B cell (primary cell): ENCODE data around the gene CARD8. TPM values are rescaled to one million over a fixed set of nuclear protein-coding genes. Genes with fewer than 3 reads are reported as not detected.
"Not testable (repeated sequence)": the region's sequence is repeated elsewhere in the genome, so short reads cannot be mapped to it uniquely, and the experiment has no call there.

ENCODE experiments used
- ATAC-seq: fragments of 200-7000 bp; cut with Tn5 transposase; one replicate; pipeline ENCODE4 v1.10.0; 2021; ENCODE audit warnings: low read depth, mild to moderate bottlenecking, moderate number of reproducible peaks, moderate library complexity
- CTCF ChIA-PET: fragments of 350-600 bp; sonication (Branson Sonifier 250); formaldehyde crosslinking; loops from one replicate; lab custom pipeline; 2021; ENCODE audit warnings: antibody characterized with exemption, inconsistent platforms; lab: Charles Lee
- POLR2A ChIA-PET: fragments of 350-600 bp; sonication (Branson Sonifier 250); formaldehyde crosslinking; loops from one replicate; lab custom pipeline; 2021; ENCODE audit warnings: antibody characterized with exemption; lab: Charles Lee
- DNase-seq: peaks from one replicate; pipeline ENCODE4 v3.0.0; 2013
- H2AFZ ChIP-seq: 2 replicates; pipeline ENCODE4 v1.6.1; 2012; ENCODE audit warnings: mild to moderate bottlenecking, low read depth, low read length; ENCODE audit not compliant: insufficient read depth, poor library complexity, severe bottlenecking
- H3K27ac ChIP-seq, 2 donors: 1 replicate in 1 of 2; 2 replicates in 1 of 2; pipeline ENCODE4 v1.5.1; 2012 to 2013; ENCODE audit warnings: low read length in 2 of 2, mild to moderate bottlenecking in 2 of 2, moderate library complexity in 1 of 2
- H3K27me3 ChIP-seq, 4 experiments: fragments of 200-600 bp in 1 of 4; sonication (generic) in 1 of 4; replicated peaks in 1 of 4; 1 replicate in 2 of 4; 2 replicates in 2 of 4; pipeline versions ENCODE4 v1.6.1 to v1.7.0; 2013 to 2016; ENCODE audit warnings: low read length in 3 of 4, mild to moderate bottlenecking in 2 of 4, mixed read lengths in 1 of 4, moderate library complexity in 1 of 4; ENCODE audit not compliant: insufficient read depth in 4 of 4, control insufficient read depth in 3 of 4; ENCODE audit errors: control extremely low read depth in 1 of 4
- H3K36me3 ChIP-seq, 2 experiments: replicated peaks in 1 of 2; 1 replicate in 1 of 2; 2 replicates in 1 of 2; pipeline versions ENCODE4 v1.6.1 to v1.7.1; 2013; ENCODE audit warnings: low read length in 1 of 2; ENCODE audit not compliant: insufficient read depth in 2 of 2, control insufficient read depth in 1 of 2; ENCODE audit errors: control extremely low read depth in 1 of 2, extremely low read depth in 1 of 2
- H3K4me1 ChIP-seq, 2 donors: fragments of 200-600 bp in 1 of 2; sonication (generic) in 1 of 2; 1 replicate in 1 of 2; 2 replicates in 1 of 2; pipeline versions ENCODE4 v1.5.1 to v1.6.1; 2013 to 2017; ENCODE audit warnings: low read length in 2 of 2; ENCODE audit not compliant: control insufficient read depth in 2 of 2, insufficient read depth in 2 of 2
- H3K4me2 ChIP-seq: replicated peaks from 2 replicates; pipeline ENCODE3; 2012; ENCODE audit warnings: mild to moderate bottlenecking, low read depth, low read length; ENCODE audit not compliant: poor library complexity, severe bottlenecking
- H3K4me3 ChIP-seq, 5 experiments: fragments of 200-600 bp in 1 of 5; sonication (generic) in 1 of 5; 1 replicate in 3 of 5; 2 replicates in 2 of 5; pipeline versions ENCODE4 v1.5.1 to v1.7.0; 2011 to 2016; ENCODE audit warnings: low read length in 4 of 5, mild to moderate bottlenecking in 4 of 5, low read depth in 2 of 5, control low read depth in 1 of 5, moderate library complexity in 1 of 5; ENCODE audit not compliant: insufficient read depth in 1 of 5; ENCODE audit errors: control extremely low read depth in 1 of 5, extremely low read depth in 1 of 5
- H3K79me2 ChIP-seq: fragments of 200-600 bp; sonication (generic); one replicate; pipeline ENCODE4 v1.6.0; 2016; ENCODE audit warnings: low read length; ENCODE audit not compliant: control insufficient read depth, insufficient read depth
- H3K9ac ChIP-seq: fragments of 200-600 bp; sonication (generic); 2 replicates; pipeline ENCODE4 v1.6.1; 2017; ENCODE audit warnings: mild to moderate bottlenecking, low read length, moderate library complexity
- H3K9me3 ChIP-seq, 3 donors: one replicate each; pipeline versions ENCODE4 v1.6.1 to v1.7.1; 2013; ENCODE audit warnings: low read length in 2 of 3; ENCODE audit not compliant: control insufficient read depth in 2 of 3, insufficient read depth in 1 of 3; ENCODE audit errors: control extremely low read depth in 1 of 3
- H4K20me1 ChIP-seq: 2 replicates; pipeline ENCODE4 v1.6.0; 2012; ENCODE audit warnings: mild to moderate bottlenecking, low read length; ENCODE audit not compliant: insufficient read depth, control insufficient read depth, poor library complexity, severe bottlenecking
- H3K27ac Mint-ChIP-seq: one replicate; pipeline ENCODE4 v1.8.0; 2021; ENCODE audit warnings: mixed read lengths
- H3K27me3 Mint-ChIP-seq: one replicate; pipeline ENCODE4 v1.8.0; 2021; ENCODE audit warnings: mixed read lengths
- H3K4me1 Mint-ChIP-seq: one replicate; pipeline ENCODE4 v1.8.0; 2021; ENCODE audit warnings: mixed read lengths
- H3K4me3 Mint-ChIP-seq: one replicate; pipeline ENCODE4 v1.8.0; 2021; ENCODE audit warnings: mixed read lengths
- H3K9me3 Mint-ChIP-seq: one replicate; pipeline ENCODE4 v1.8.0; 2022; ENCODE audit warnings: mixed read lengths; ENCODE audit not compliant: insufficient read depth
- CTCF ChIP-seq: fragments of 200-600 bp; IDR thresholded peaks from one replicate; pipeline ENCODE4 v1.8.0; 2022; ENCODE audit warnings: antibody characterized with exemption, mild to moderate bottlenecking
- EZH2 ChIP-seq: IDR thresholded peaks from 2 replicates; pipeline ENCODE4 v1.6.1; 2012; ENCODE audit warnings: borderline replicate concordance, low read depth, mild to moderate bottlenecking, moderate library complexity, low read length; ENCODE audit not compliant: insufficient read depth, poor library complexity, severe bottlenecking
- WGBS: methylation state at CpG from one replicate; pipeline ENCODE4 v1.1.5; 2013; ENCODE audit warnings: missing lambda C conversion rate; ENCODE audit not compliant: insufficient coverage; 5-methylcytosine and 5-hydroxymethylcytosine counted together
- intact Hi-C: fragments of 100-400 bp; cut with micrococcal nuclease; formaldehyde crosslinking; loops from one replicate; pipeline ENCODE4 v1.10.0; 2022
- polyA plus RNA-seq: library from polyadenylated mRNA; depleted of rRNA; stranded (reverse); fragments of >200 nt; gene quantifications from 2 replicates; pipeline ENCODE4 v1.2.3, GENCODE V29; 2012
- total RNA-seq, 2 donors: library from RNA; stranded (reverse); fragments of 120-200 nt in 1 of 2; gene quantifications; 1 replicate in 1 of 2; 2 replicates in 1 of 2; pipeline versions ENCODE4 v1.2.3 to v1.2.4, GENCODE V29; 2013 to 2022

Gene CARD8
- total and polyA plus RNA-seq, 2 donors (not counting 1 experiment from before 2014, with no cell fraction given) = 92.0 to 161 TPM

GRCh38 chr19:48246101-48246500 is 9.6 kb downstream of the CARD8 start:
- Mint-ChIP-seq H3K4me1 (peaks cover 50% of the 10 kb centered on the region), H3K9me3 (no peaks in the 10 kb centered on the region), H3K27ac (no peak overlapping the region), H3K27me3 (no peaks in the 10 kb centered on the region), H3K4me3 (no peak overlapping the region)
- H4K20me1 ChIP-seq = no peaks in the 10 kb centered on the region
- H3K4me1 ChIP-seq = peaks cover 31 to 39% of the 10 kb centered on the region in 2 donors
- intact Hi-C loops = loop anchor here (5.0 kb wide), 1 partner anchor 44 kb away; no protein-coding TSS in a partner anchor
- ATAC-seq = no peak
- H3K27me3 ChIP-seq = no peaks in the 10 kb centered on the region
- no peak overlapping the region for H2AFZ ChIP-seq
- TF ChIP-seq EZH2 (no peak), CTCF (no peak)
- H3K9me3 ChIP-seq = no peaks in the 10 kb centered on the region
- no peak overlapping the region for H3K27ac ChIP-seq
- peaks cover 5 to 15% of the 10 kb centered on the region in 2 experiments for H3K36me3 ChIP-seq
- 94% methylated on average over 2 of the region's 5 CpGs for WGBS
- H3K79me2 ChIP-seq = peaks cover 59% of the 10 kb centered on the region
- ChIA-PET CTCF (interaction anchor here (0.8 to 2.0 kb wide), 4 partner anchors 9 to 88 kb away, joined by 3 to 9 read pairs (median 4); partner anchors contain the start of gene CARD8), POLR2A (no interaction called here)
- H3K4me3 ChIP-seq = no peak overlapping the region
- no peak for DNase-seq
- no peak overlapping the region for H3K9ac ChIP-seq
- no peak overlapping the region for H3K4me2 ChIP-seq

- Histone ChIP-seq H3K36me3 (peaks cover 5 to 26% of the 10 kb centered on the region in 2 experiments), H4K20me1 (no peaks in the 10 kb centered on the region), H3K79me2 (peaks cover 55% of the 10 kb centered on the region), H3K4me2 (peak overlapping the region; percentile 58), H3K9me3 (no peaks in the 10 kb centered on the region), H3K4me3 (peak overlapping the region in 3 of 5 experiments; percentile 33 to 44 (median 38)), H3K9ac (peak overlapping the region; percentile 55), H3K27ac (peak overlapping the region; percentile 61 to 79), H3K27me3 (no peaks in the 10 kb centered on the region), H3K4me1 (peaks cover 27 to 32% of the 10 kb centered on the region in 2 donors), H2AFZ (peak overlapping the region; percentile 75)
- peaks cover 46% of the 10 kb centered on the region for H3K4me1 Mint-ChIP-seq
- no peak for ATAC-seq
- no peak for TF ChIP-seq CTCF
- TF ChIP-seq EZH2 = no peak
- POLR2A ChIA-PET = interaction anchor here (0.5 kb wide), 1 partner anchor 16 kb away, joined by 4 read pairs; no protein-coding TSS in a partner anchor
- H3K9me3 Mint-ChIP-seq = no peaks in the 10 kb centered on the region
- DNase-seq = peak; percentile 44
- peak overlapping the region; percentile 75 for H3K27ac Mint-ChIP-seq
- H3K27me3 Mint-ChIP-seq = no peaks in the 10 kb centered on the region
- intact Hi-C loops = no loop called here
- WGBS = 0% methylated on average over 3 of the region's 5 CpGs
- H3K4me3 Mint-ChIP-seq = peak overlapping the region; percentile 65
- CTCF ChIA-PET = interaction anchor here (1.4 kb wide), 1 partner anchor 281 kb away, joined by 3 read pairs; no protein-coding TSS in a partner anchor
These were observed 11.4 kb downstream of the CARD8 start for GRCh38 chr19:48244281-48244680.

GRCh38 chr19:48241771-48242170 is 13.9 kb downstream of the CARD8 start:
- 100% methylated on average over 1 of the region's 6 CpGs for WGBS
- H3K27me3 Mint-ChIP-seq, H3K9me3 ChIP-seq, H4K20me1 ChIP-seq, CTCF ChIA-PET, H3K27ac Mint-ChIP-seq, H2AFZ ChIP-seq, H3K4me3 Mint-ChIP-seq, H3K27ac ChIP-seq, H3K4me2 ChIP-seq, ATAC-seq, H3K27me3 ChIP-seq, DNase-seq, intact Hi-C loops, H3K4me3 ChIP-seq, H3K9ac ChIP-seq, H3K9me3 Mint-ChIP-seq: not testable (repeated sequence)
- Histone ChIP-seq H3K79me2 (peaks cover 45% of the 10 kb centered on the region), H3K4me1 (peaks cover 17 to 21% of the 10 kb centered on the region in 2 donors), H3K36me3 (peaks cover 10 to 42% of the 10 kb centered on the region in 2 experiments)
- POLR2A ChIA-PET = interaction anchor here (1.5 kb wide), 1 partner anchor 26 kb away, joined by 3 read pairs; no protein-coding TSS in a partner anchor
- peaks cover 38% of the 10 kb centered on the region for H3K4me1 Mint-ChIP-seq
